GM19239 (cell line): ENCODE measurements around the gene WNT10A.

Source experiments
- DNase-seq: peaks from one replicate; pipeline ENCODE4 v3.0.0; 2011; ENCODE audit warnings: low spot score; ENCODE audit not compliant: insufficient read length
- FAIRE-seq: peaks from 2 replicates; lab custom pipeline; 2011; peaks lifted over from hg19 to GRCh38; lab: Jason Lieb, UNC

The WNT10A gene

DNA sequence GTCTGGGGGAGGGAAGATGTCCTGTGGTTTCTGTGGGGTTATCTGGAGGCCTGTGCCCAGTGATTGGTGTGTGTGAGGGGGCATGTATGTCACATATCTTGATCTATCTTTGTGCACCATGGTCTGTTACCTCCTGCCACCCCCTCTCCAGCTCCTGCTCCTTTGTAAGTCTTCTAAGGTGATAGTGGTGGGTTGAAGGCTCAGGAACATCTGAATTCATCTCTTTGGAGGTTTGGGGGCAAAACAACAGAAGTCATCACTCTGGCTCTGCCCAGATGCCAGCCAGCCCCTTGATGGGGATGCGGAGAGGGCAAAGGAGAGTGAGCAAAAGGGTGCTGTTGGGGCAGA is 23.8 kb upstream of the WNT10A start:
- DNase-seq (no peak), FAIRE-seq (no peak)

DNA sequence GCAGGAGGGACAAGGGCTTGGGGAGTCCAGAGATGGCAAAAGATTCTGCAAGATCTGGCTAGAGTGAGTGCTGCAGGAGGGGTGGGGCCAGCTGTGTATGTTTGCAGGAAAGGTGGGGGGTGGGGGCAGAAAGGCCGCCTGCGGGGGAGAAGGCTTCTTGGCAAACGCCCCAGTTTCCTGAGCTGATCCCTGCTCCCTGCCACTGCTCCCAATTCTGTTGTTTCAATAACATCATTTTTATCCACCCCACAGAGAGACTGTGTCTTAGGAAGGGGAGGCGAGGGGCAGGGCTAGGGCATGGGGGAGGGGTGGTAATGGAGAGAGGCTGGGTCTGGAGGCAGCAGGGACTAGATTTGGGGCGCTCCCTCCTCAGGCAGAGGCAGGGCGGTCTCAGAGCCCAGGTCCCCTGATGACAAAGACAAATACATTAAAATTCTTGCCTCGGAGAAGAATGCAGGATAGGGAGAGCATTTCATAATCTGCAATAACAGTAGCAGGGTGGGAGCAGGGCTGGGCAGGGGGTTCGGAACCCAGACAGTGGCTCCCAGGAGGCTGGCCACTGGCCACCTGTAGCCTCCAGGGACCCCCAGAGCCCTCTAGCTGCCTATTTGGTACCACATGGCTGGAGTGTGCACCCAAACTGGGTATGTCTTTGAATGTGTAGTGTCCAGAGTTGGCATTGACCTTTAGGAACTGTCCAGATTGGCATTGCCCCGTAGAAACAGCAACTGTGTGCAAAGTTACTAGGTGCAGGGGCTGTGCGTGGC is 23.1 kb upstream of the WNT10A start:
- DNase-seq (no peak), FAIRE-seq (no peak)

DNA sequence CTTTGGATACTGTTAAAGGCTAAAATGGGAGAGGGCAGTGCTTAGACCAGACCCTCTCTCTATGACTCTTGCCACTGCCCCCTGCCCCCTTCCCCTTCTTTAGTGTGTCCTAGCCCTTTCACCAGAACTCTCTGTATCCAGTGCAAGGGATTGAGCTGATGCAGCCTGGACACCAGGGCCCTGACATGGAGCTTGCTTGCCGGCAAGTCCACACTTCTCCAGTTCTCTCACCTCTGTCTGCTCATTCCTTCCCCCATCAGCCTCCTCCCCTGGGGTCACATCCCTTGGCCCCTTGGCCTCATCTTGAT is 22.6 kb upstream of the WNT10A start:
- DNase-seq, result no peak
- no peak for FAIRE-seq

DNA sequence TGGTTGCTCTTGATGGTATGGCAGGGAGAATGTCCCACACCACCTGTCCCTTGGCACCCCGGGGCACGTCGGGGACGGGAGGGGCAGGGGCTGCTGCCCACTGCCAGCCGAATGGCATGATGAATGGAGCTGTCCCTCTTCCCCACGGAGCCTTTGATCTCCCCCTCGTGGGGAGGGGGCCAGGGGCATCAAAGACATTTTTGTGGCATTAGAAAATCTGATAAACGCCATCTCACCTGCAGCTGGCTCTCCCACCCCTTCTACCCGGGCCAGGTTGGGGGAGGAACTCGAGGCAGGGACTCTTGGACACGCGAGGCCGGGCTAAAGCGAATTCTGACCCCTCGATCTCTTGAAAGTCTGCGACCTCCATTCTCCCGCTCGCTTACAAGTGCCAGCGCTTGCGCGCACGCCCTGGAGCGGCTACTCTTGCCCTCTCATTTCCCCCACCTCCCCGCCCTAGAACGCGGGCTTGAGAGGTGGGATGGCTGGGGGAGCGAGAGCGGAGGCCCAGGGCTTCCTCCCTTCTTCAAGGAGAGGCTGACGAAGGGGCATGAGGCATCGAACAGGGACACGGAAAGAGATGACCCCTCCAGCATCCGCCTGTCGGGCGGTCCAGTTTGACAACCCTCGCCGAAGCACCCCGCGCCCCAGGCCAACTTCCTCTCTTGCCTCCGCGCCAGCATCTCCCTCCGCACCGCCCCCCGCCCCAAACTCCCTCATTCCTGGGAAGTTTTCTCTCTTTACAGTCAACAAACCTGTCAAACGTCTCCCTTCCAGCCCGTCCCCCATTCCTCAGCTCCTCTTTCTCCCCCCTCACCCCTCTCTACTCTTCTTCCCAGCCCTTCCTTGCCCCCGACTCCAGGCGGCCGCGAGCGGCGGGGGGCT is 21.7 kb upstream of the WNT10A start:
- DNase-seq (no peak), FAIRE-seq (no peak)

DNA sequence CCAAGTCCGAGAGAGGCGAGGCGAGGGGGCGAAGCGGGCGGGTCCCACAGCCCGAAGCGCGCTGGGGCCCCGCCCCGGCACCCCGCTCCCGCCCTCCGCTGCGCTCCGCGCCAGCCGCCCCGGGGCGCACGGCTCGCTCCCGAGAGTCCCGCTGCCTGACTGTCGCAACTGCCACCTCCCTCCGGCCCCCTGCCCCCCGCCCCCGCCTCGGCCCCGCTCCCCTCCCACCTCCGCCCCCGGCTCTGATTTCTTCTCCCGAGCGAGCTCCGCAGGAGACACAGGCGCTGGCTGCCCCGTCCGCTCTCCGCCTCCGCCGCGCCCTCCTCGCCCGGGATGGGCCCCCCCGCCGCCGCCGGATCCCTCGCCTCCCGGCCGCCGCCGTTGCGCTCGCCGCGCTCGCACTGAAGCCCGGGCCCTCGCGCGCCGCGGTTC is 21.1 kb upstream of the WNT10A start, which contains the start of gene WNT6:
Gene WNT6 (plus strand): TSS at position 250 of the 432 bp plus-strand sequence. CDS start 233 bp downstream, outside the sequence.
- FAIRE-seq (no peak), DNase-seq (no peak)

DNA sequence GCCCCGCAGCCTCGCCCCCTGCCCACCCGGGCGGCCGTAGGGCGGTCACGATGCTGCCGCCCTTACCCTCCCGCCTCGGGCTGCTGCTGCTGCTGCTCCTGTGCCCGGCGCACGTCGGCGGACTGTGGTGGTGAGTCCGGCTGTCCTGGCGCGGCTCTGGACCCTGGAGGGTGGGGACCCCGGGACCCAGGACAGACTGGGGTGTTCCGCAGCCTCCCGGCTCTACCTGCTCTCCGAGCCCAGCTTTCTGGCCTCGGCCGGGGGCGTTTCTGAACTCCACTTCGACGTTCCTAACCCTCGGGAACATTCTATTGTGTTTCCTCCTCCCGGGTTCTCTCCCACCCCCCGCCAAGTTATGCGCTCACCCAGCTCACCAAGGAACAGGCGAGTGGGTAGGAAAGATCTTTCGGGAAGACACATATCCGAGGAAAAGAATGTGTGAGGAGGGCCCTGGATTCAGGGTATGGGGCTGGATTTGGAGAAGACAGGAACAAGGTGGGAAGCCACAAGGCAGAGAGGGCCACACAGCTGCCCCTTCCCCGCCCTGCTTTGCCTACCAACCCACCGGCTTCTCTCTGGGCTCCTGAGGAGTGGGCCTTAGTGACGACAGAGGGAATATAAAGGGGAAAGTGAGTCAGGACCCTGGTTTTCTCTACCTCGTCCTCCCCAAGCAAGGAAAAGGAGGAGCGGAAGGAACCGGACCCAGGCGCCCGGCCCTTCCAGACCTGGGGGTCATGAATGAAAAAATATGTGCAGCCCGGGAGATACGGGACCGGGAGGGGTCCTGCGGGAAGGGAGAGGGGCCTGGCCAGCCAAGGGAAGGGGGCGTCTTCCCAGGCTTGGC is 20.4 kb upstream of the WNT10A start:
- FAIRE-seq (no peak), DNase-seq (no peak)

DNA sequence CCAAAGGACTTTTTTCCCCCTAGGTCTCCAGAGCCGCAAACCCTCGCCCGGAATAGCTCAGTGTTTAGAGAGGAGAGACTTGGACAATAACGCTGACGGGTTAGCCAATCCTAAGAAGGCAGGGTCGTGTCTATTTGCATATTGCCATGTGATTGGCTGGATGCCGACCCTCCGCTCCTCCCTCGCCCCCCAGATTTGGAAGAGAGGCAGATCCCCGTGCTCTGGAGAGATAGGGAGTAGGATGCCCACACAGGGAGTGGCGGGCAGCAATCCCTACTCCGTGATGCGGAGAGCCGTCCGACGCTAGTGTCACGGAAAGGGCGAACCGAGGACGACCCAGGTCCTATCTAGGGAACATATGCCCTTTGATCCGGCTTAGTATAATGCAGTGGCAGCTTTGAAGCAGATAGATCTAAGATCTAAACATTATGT is 19.7 kb upstream of the WNT10A start:
- DNase-seq, result no peak
- FAIRE-seq, result no peak

DNA sequence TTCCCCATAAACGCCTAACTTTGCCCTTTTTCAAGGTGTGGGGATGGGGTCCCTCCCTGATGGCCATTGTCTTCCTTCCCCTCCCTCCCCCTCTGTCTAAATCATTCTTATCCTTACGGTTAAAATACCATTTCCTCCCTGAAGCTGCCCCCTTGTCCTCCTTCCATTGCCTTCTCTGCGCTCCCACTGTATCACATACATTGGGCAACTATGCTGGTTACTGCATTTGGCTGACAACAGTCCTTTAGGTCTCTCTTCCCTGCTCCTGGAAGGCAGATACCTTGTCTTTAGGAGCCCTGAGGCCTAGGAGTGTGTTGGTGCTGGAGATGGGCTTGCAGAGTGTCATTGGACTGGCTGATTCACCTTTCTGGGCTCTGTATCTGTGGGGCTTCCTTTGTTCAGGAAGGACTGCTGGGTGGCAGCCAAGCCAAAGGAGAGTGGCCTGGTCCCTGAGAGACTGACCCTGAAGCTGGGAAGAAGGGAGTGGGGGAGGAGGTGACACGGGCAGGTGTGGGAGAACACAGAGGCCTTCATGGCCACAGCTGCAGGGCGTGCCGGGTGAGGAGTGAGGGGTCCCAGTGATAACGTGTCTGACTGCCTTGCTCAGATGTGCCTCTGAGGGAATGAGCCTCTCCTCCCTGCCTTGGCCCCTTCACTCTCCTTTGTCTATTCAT is 18.9 kb upstream of the WNT10A start:
- FAIRE-seq (no peak), DNase-seq (no peak)

DNA sequence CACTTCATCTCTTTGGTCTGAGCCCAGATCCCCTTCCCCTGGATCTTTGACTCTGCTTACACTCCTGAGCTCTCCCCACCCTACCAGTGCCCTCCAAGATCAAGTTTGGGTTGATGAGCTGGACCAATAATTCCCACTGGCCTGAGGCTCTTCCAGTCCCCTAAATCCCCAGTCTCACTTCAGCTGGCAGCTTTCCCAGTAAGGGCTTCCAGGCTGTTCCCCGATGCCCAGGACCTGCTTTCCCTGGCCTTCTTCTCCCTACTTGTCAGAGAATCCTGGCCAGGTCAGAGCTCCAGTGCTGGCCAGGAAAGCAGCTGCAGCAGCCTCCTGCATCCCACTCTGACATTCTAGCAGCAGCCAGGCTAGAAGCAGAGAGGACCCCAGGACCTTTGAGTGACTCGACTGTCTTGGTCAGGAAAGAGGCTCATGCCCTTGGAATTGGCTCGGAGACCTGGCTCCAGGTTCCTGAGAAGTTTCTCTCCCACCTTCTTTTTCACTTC is 17.6 kb upstream of the WNT10A start:
- no peak for FAIRE-seq
- no peak for DNase-seq

DNA sequence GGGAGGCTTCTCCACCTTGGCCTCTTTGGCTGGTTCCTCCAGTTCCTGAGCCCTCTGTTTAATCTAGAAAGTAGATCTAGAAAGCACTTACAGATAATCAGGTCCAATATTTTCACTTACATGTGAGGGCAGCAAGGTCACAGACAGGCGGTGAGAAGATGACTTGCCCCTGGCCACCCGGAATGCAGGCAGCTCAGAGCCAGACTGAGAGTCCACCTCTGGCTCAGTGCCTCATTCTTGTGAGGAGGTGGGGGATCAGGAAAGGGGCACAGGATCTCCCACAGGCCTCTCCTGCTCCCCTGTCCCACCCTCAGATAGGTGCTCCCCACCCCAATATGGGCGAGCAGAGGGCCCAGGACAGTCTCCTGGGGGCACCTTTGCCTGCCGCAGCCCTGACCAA is 15.3 kb upstream of the WNT10A start:
- no peak for FAIRE-seq
- no peak for DNase-seq

DNA sequence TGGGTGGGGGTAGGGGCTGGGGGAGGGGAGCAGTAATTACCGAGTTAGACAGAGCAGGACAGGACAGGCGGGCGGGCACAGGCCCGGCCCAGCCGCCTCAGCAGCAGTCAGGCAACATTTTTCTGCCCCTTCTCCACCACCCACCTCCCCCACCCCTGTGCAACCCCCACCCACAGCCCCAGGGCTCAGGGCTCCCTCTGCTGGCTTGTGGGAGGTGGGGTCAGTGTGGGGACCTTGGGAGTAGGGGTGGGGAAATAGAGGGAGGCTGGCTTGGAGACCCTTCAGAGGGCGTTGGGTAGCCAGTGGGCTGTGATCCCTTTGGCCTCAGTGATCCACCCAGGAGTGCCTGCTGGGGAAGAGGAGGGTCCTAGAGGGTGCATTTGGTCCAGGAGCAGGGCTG is 14.7 kb upstream of the WNT10A start:
- DNase-seq (no peak), FAIRE-seq (no peak)

DNA sequence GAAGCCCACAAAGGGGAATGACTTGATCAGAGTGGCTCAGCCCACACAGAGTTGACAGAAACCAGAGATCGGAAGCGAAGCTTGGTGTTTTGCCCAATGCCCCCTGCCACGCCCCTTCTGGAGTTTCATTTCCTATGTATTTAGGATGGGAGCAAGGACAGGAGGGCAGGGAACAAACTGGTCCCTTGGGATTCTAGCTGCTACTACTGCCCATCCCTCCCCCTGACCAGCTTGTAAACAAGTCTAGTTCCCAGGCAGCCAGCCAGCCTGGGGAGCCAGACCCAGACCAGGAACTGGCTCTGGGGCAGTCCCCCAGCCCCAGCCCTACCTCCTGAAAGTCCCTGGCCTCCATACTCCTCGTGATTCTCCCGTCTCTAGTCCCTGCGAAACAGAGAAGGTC is 12.8 kb upstream of the WNT10A start:
- FAIRE-seq, result no peak
- DNase-seq, result no peak

DNA sequence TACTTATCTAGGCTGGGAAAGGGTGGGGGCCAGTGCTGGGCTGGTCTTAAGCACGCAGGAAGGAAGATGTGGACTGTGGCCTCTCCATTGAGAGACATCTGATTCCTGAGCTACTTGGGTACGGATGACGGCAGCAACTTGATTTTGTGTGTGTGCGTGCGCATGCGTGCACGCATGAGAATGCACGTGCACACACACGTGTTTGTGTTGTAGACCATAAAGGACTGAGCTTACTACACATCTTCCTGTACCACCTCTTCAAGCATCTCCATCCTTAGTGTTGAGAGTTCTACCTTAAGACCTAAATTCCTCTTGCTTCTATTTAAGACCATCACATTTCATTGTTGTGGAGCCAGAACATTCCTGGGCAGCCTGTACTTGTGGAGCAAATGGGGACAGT is 11.6 kb upstream of the WNT10A start:
- FAIRE-seq (no peak), DNase-seq (no peak)

DNA sequence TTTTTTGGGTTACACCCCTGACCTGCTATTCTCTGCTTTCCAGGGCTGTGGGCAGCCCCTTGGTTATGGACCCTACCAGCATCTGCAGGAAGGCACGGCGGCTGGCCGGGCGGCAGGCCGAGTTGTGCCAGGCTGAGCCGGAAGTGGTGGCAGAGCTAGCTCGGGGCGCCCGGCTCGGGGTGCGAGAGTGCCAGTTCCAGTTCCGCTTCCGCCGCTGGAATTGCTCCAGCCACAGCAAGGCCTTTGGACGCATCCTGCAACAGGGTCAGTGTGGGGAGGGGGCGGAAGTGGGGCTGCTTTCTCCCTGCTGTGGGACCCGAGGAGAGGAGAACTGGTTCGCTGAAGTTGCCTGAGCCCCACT is 9.7 kb upstream of the WNT10A start:
- FAIRE-seq (peak; percentile 44), DNase-seq (no peak)

DNA sequence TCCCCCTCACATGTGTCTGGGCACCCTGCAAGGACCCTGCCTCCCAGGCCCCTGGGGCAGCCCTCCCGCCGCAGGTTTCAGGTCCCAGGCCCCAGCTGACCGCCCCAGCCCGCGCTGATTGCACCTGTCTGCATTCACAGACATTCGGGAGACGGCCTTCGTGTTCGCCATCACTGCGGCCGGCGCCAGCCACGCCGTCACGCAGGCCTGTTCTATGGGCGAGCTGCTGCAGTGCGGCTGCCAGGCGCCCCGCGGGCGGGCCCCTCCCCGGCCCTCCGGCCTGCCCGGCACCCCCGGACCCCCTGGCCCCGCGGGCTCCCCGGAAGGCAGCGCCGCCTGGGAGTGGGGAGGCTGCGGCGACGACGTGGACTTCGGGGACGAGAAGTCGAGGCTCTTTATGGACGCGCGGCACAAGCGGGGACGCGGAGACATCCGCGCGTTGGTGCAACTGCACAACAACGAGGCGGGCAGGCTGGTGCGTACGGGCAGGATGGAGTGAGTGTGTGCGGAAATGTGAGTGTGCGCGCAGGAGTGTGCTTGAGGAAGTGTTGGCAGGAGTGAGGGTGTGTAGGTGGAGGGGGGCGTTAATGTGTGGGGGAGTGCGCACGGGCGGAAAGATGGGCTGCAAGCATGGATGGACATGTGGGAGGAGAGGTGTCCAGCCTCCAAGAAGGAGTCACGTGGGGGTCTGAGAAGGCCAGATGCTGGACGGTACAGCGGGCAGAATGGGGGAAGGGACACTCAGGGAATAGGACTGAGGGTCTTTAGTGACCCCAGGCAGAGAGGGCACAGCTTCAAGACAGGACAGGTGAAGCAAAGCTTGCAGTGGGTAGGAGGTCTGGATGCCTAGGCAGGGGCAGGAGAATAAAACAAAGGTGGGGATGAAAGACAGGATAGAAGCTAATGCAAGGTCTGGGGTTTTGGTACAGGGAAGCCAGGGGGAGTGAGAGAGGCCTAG is 9.0 kb upstream of the WNT10A start:
- peak; percentile 49 for FAIRE-seq
- DNase-seq, result no peak

DNA sequence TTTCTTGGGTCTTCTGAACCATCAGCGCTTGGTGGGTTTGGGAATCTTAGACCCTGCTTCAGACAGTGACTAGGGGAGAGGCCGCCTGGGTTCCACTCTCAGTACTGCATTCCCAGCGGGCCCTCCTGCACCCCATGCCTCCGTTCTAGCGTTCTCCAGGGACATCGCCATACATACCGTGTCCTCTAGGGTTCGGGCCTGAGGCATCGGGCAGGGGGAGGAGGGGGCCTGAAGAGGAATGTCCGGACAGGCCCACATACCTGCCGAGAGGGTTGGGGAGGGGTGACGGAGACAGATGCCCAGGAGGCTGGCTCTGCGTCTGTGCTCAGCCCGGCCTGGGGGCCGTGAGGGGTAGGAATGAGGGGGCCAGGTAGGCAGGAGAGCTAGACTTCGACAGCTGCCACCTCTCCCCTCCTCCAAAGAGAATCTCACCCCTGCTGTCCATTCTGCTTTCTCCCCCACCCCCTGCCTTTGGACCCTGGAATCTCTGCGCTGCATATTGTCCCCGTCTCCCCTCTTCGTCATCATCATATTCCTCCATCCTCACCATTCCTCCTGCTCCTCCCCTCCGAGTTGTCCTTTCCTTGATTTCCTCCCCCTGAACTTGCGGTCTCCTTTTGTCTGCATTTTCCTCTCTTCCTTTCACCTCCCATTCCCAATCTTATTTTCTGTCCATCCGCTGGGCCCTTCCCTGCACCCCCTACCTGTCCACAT is 7.8 kb upstream of the WNT10A start:
- FAIRE-seq (no peak), DNase-seq (no peak)

DNA sequence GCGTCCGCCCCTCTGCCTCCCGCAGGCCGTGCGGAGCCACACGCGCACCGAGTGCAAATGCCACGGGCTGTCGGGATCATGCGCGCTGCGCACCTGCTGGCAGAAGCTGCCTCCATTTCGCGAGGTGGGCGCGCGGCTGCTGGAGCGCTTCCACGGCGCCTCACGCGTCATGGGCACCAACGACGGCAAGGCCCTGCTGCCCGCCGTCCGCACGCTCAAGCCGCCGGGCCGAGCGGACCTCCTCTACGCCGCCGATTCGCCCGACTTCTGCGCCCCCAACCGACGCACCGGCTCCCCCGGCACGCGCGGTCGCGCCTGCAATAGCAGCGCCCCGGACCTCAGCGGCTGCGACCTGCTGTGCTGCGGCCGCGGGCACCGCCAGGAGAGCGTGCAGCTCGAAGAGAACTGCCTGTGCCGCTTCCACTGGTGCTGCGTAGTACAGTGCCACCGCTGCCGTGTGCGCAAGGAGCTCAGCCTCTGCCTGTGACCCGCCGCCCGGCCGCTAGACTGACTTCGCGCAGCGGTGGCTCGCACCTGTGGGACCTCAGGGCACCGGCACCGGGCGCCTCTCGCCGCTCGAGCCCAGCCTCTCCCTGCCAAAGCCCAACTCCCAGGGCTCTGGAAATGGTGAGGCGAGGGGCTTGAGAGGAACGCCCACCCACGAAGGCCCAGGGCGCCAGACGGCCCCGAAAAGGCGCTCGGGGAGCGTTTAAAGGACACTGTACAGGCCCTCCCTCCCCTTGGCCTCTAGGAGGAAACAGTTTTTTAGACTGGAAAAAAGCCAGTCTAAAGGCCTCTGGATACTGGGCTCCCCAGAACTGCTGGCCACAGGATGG is 7.1 kb upstream of the WNT10A start:
- no peak for FAIRE-seq
- DNase-seq, result no peak
